ENCODE measurements around the gene IRF1. TPM values are rescaled to one million over a fixed set of nuclear protein-coding genes. Genes with fewer than 3 reads are reported as not detected.

The IRF1 gene
- total RNA-seq, 5 donors from 2014 or later (not counting 1 experiment from before 2014, with no cell fraction given) = 167 to 859 (median 252) TPM

DNA sequence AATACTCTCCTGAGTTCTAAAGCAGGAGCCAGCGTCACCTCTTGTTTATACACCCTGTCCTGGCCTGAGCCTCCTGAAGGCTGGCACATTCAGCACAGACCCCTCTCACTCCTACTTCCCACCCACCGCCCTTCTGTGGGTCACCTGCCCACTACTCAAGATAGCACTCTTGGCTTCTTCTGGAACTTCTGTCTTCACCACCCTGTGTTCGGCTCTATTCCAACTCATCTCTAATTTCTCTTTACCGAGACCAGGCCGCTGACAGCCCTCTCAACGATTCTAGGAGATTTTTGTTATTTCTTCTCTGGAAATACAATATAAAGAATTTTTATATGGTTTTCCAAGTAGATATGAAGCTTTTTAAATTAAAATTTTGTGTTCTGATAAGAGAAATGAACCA, 57.4 kb downstream of the IRF1 start:
- Mint-ChIP-seq H3K4me1 (peaks cover 93 to 94% (median 94%) of the 10 kb centered on the region in 3 donors), H3K36me3 (peaks cover 45% of the 10 kb centered on the region), H3K4me3 (peak overlapping the region in 1 of 3 donors; percentile 40), H3K27ac (peak overlapping the region; percentile 98 to 100), H3K27me3 (no peaks in the 10 kb centered on the region), H3K9me3 (no peaks in the 10 kb centered on the region)
- Histone ChIP-seq H3K4me1 (ENCODE audit: control insufficient read depth in 1 of 2, extremely low read depth in 1 of 2, insufficient read depth in 2 of 2, low read length in 2 of 2) (peaks cover 39 to 83% of the 10 kb centered on the region in 2 experiments), H3K9me3 (no peaks in the 10 kb centered on the region), H3K27ac (ENCODE audit: low read length) (peak overlapping the region; percentile 94), H3K4me3 (ENCODE audit: control insufficient read depth in 1 of 2, extremely low read depth in 1 of 2, low read length in 1 of 2) (no peak overlapping the region), H3K27me3 (replicated peaks in 1 of 2; ENCODE audit: control insufficient read depth in 2 of 2, extremely low read depth in 1 of 2, insufficient read depth in 2 of 2, low read length in 1 of 2) (no peaks in the 10 kb centered on the region), H3K36me3 (ENCODE audit: control insufficient read depth in 2 of 2, extremely low read depth in 1 of 2, insufficient read depth in 1 of 2, low read length in 1 of 2) (peaks cover 0 to 23% of the 10 kb centered on the region in 2 donors)
- DNase-seq = peak in 1 of 35 experiments; percentile 3
- WGBS (ENCODE audit: insufficient coverage) = 92% methylated on average over 2 of the region's 6 CpGs
- POLR2A ChIA-PET = interaction anchor here (0.6 to 1.3 kb wide), 5 partner anchors 40 to 797 kb away, joined by 3 to 19 read pairs (median 4); partner anchors contain the start of gene IRF1 (in 1 of the 2)
- CTCF ChIA-PET = interaction anchor here in 1 of 2 donors (0.5 kb wide), 1 partner anchor 25 kb away, joined by 5 read pairs; no protein-coding TSS in a partner anchor
- ATAC-seq (replicated peaks in 1 of 4) = no peak

DNA sequence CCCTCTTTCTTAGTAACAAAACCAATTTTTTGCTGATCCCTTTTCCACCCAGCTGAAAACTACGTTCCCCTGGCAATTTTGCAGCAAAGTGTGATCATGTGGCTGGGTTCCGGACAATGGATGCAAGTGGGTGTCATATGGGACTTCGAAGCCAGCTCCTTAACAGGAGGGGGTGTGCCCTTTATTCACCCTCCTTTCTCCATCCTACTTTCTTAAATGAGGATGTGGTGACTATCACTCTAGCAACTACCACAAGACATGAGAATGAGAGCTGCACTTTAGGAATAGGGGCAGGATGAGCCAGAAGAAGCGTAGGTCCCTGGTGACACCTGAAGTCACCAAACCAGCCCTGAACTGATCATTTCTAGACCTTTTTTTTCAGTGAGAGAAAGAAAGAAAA, 58.9 kb downstream of the IRF1 start:
- ChIA-PET CTCF (interaction anchor here (0.6 to 1.5 kb wide), 6 partner anchors 15 to 70 kb away, joined by 3 to 4 read pairs (median 3); no protein-coding TSS in a partner anchor), POLR2A (interaction anchor here (0.7 to 1.4 kb wide), 6 partner anchors 8 to 64 kb away, joined by 3 to 4 read pairs (median 3); no protein-coding TSS in a partner anchor)
- ATAC-seq (replicated peaks in 1 of 4) (peak in 1 of 4 experiments; percentile 17), DNase-seq (peak in 1 of 35 experiments; percentile 9)
- Mint-ChIP-seq H3K36me3 (peaks cover 45% of the 10 kb centered on the region), H3K4me3 (peak overlapping the region in 2 of 3 donors; percentile 2 to 60), H3K9me3 (no peaks in the 10 kb centered on the region), H3K27ac (peak overlapping the region; percentile 98 to 100), H3K4me1 (peaks cover 94% of the 10 kb centered on the region in 3 donors), H3K27me3 (no peaks in the 10 kb centered on the region)
- H3K4me1 ChIP-seq (ENCODE audit: control insufficient read depth in 1 of 2, extremely low read depth in 1 of 2, insufficient read depth in 2 of 2, low read length in 2 of 2) = peaks cover 40 to 84% of the 10 kb centered on the region in 2 experiments
- peak overlapping the region; percentile 94 for H3K27ac ChIP-seq (ENCODE audit: low read length)
- no peak overlapping the region for H3K4me3 ChIP-seq (ENCODE audit: control insufficient read depth in 1 of 2, extremely low read depth in 1 of 2, low read length in 1 of 2)
- H3K9me3 ChIP-seq = no peaks in the 10 kb centered on the region
- peaks cover 0 to 23% of the 10 kb centered on the region in 2 donors for H3K36me3 ChIP-seq (ENCODE audit: control insufficient read depth in 2 of 2, extremely low read depth in 1 of 2, insufficient read depth in 1 of 2, low read length in 1 of 2)
- H3K27me3 ChIP-seq (replicated peaks in 1 of 2; ENCODE audit: control insufficient read depth in 2 of 2, extremely low read depth in 1 of 2, insufficient read depth in 2 of 2, low read length in 1 of 2) = no peaks in the 10 kb centered on the region
- no CpG with 5 or more reads among the region's 4 CpGs for WGBS (ENCODE audit: insufficient coverage)

Other genes starting within 250 kb of the IRF1 start
- gene PDLIM4, start 233.1 kb downstream of the IRF1 start, total RNA-seq = not detected
- under 1 TPM in 1 of 5 donors, not detected in 4; 0.20 TPM for gene SLC22A4, start 196.4 kb downstream of the IRF1 start, total RNA-seq
- 10 to 100 TPM in 2 of 5 donors, 1 to 10 TPM in 3; 4.8 to 14.0 (median 7.6) TPM for gene SLC22A5, start 121.1 kb downstream of the IRF1 start, total RNA-seq
- gene IL5, start 52.7 kb upstream of the IRF1 start, total RNA-seq = 1 to 10 TPM in 1 of 5 donors, not detected in 4; 1.2 TPM
- 10 to 100 TPM; 19.7 to 33.7 (median 28.5) TPM for gene RAD50, start 66.2 kb upstream of the IRF1 start, total RNA-seq
- 1 to 10 TPM in 1 of 5 donors, under 1 TPM in 4; 0.30 to 1.9 (median 0.44) TPM for gene IL13, start 167.4 kb upstream of the IRF1 start, total RNA-seq
- under 1 TPM in 1 of 5 donors, not detected in 4; 0.85 TPM for gene IL4, start 183.2 kb upstream of the IRF1 start, total RNA-seq
- gene KIF3A, start 246.8 kb upstream of the IRF1 start, total RNA-seq = 10 to 100 TPM; 13.8 to 15.9 (median 15.2) TPM

All from T-cell (primary cell).